ENCODE results near the gene MMP23B. TPM values are rescaled to one million over a fixed set of nuclear protein-coding genes. Genes with fewer than 3 reads are reported as not detected.

Gene MMP23B
- total and polyA plus RNA-seq, 2 of the 8 experiments (the other 6 are each of a cell fraction or from before 2014, with no cell fraction given), result 9.2 to 14.6 TPM

DNA sequence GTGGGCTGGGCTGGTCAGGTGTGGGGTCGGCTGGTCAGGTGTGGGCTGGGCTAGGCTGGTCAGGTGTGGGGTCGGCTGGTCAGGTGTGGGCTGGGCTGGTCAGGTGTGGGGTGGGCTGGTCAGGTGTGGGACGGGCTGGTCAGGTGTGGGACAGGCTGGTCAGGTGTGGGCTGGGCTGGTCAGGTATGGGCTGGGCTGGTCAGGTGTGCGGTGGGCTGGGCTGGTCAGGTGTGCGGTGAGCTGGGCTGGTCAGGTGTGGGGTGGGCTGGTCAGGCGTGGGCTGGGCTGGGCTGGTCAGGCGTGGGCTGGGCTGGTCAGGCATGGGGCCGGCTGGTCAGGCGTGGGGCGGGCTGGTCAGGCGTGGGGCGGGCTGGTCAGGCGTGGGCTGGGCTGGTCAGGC, 25.7 kb upstream of the MMP23B start:
- Histone ChIP-seq H2AK5ac (ENCODE audit: low read depth, low read length) (no peak overlapping the region), H2BK12ac (ENCODE audit: low read depth, low read length) (no peak overlapping the region), H3K79me1 (ENCODE audit: low read depth, low read length) (no peaks in the 10 kb centered on the region), H2BK15ac (ENCODE audit: low read length) (no peak overlapping the region), H3K9me3 (ENCODE audit: insufficient read depth in 2 of 2, low read depth in 1 of 2, low read length in 1 of 2) (no peaks in the 10 kb centered on the region), H2AFZ (ENCODE audit: low read length) (no peak overlapping the region), H2BK20ac (ENCODE audit: low read length) (no peak overlapping the region), H3K14ac (ENCODE audit: insufficient read length) (no peak overlapping the region), H3K23me2 (ENCODE audit: low read depth, low read length) (no peaks in the 10 kb centered on the region), H3K4ac (replicated peaks; ENCODE audit: insufficient read length, low read depth, low read length) (no peak overlapping the region), H3K18ac (ENCODE audit: extremely low read depth, low read length) (no peak overlapping the region), H4K8ac (ENCODE audit: extremely low read depth, insufficient read depth, low read length) (no peak overlapping the region), H4K91ac (replicated peaks; ENCODE audit: insufficient read length, low read length) (no peak overlapping the region), H3K36me3 (ENCODE audit: control insufficient read depth in 2 of 4, insufficient read depth in 4 of 4, low read length in 3 of 4) (no peaks in the 10 kb centered on the region), H2BK120ac (replicated peaks; ENCODE audit: low read depth, low read length) (no peak overlapping the region), H4K20me1 (replicated peaks in 1 of 2; ENCODE audit: control insufficient read depth in 1 of 2, insufficient read depth in 2 of 2, low read length in 2 of 2) (peaks cover 0 to 2% of the 10 kb centered on the region in 2 experiments), H3K27me3 (replicated peaks in 1 of 4; ENCODE audit: control insufficient read depth in 3 of 4, extremely low read depth in 1 of 4, insufficient read depth in 3 of 4, low read length in 3 of 4) (peaks cover 1 to 9% (median 5%) of the 10 kb centered on the region in 4 experiments; a peak in 6 of 7 replicates), H3K56ac (replicated peaks; ENCODE audit: insufficient read length, low read depth, low read length) (no peak overlapping the region), H3K4me3 (ENCODE audit: extremely low read depth in 1 of 4, insufficient read depth in 2 of 4, low read depth in 3 of 4, low read length in 4 of 4) (no peak overlapping the region), H3K4me2 (ENCODE audit: insufficient read depth in 1 of 2, low read depth in 2 of 2, low read length in 2 of 2) (no peak overlapping the region), H3K4me1 (replicated peaks in 1 of 4; ENCODE audit: control insufficient read depth in 3 of 4, insufficient read depth in 4 of 4, low read length in 3 of 4) (no peaks in the 10 kb centered on the region), H3K27ac (ENCODE audit: low read depth, low read length) (no peak overlapping the region), H2BK5ac (ENCODE audit: low read depth, low read length) (no peak overlapping the region), H3K79me2 (ENCODE audit: control insufficient read depth in 1 of 2, insufficient read depth in 2 of 2, low read length in 2 of 2) (no peaks in the 10 kb centered on the region), H3K23ac (ENCODE audit: insufficient read length) (no peak overlapping the region), H3K9ac (replicated peaks in 1 of 4; ENCODE audit: extremely low read depth in 1 of 4, low read depth in 3 of 4, low read length in 3 of 4) (no peak overlapping the region), H4K5ac (ENCODE audit: insufficient read length, low read depth, low read length) (no peak overlapping the region)
- ChIA-PET POLR2A (ENCODE audit: partially characterized antibody) (no interaction called here), CTCF (ENCODE audit: partially characterized antibody) (interaction anchor here (0.6 kb wide), 1 partner anchor 24 kb away, joined by 5 read pairs; no protein-coding TSS in a partner anchor)
- FAIRE-seq (no peak), DNase-seq (ENCODE audit: low read depth in 1 of 2, low spot score in 2 of 2) (no peak)
- 60% methylated on average over 1 of the region's 13 CpGs; no CpG with 5 or more reads in 1 of the 2 experiments for WGBS, 2 experiments (ENCODE audit: extremely low coverage in 1 of 2, insufficient coverage in 1 of 2, insufficient read length in 1 of 2, insufficient replicate concordance in 2 of 2, low coverage in 1 of 2, low lambda C conversion rate in 2 of 2, missing lambda C conversion rate in 1 of 2)
- TF ChIP-seq POLR2AphosphoS5 (IDR thresholded peaks at IDR 0.05; ENCODE audit: low read depth, low read length) (no peak), TAF7 (optimal IDR thresholded peaks at IDR 0.05; ENCODE audit: borderline replicate concordance, low read depth, low read length) (no peak), FOSL1 (IDR thresholded peaks at IDR 0.05; ENCODE audit: insufficient read depth, low read depth, low read length) (no peak), RAD21 (IDR thresholded peaks at IDR 0.05 in 1 of 2, conservative IDR thresholded peaks at IDR 0.05 in 1 of 2; ENCODE audit: low read depth in 2 of 2, low read length in 2 of 2) (no peak), HDAC6 (IDR thresholded peaks at IDR 0.05; ENCODE audit: low read depth, low read length) (no peak), SIX5 (IDR thresholded peaks at IDR 0.05; ENCODE audit: low read depth, low read length) (no peak), TCF12 (IDR thresholded peaks at IDR 0.05; ENCODE audit: low read depth, low read length) (no peak), ASH2L (IDR thresholded peaks at IDR 0.05; ENCODE audit: low read length) (no peak), SAP30 (IDR thresholded peaks at IDR 0.05; ENCODE audit: insufficient read depth, insufficient replicate concordance, low read length) (no peak), SUZ12 (IDR thresholded peaks at IDR 0.05; ENCODE audit: low read length) (no peak), MAFK (IDR thresholded peaks at IDR 0.05; ENCODE audit: low read depth, low read length) (no peak), KDM4A (IDR thresholded peaks at IDR 0.05; ENCODE audit: low read depth, low read length, severe bottlenecking) (no peak)
- TF ChIP-seq, protein P1, sequence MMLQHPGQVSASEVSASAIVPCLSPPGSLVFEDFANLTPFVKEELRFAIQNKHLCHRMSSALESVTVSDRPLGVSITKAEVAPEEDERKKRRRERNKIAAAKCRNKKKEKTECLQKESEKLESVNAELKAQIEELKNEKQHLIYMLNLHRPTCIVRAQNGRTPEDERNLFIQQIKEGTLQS (IDR thresholded peaks at IDR 0.05; ENCODE audit: insufficient read depth, low read depth, low read length), result no peak
